ENCODE data around the gene TRIM62. TPM values are rescaled to one million over a fixed set of nuclear protein-coding genes. Genes with fewer than 3 reads are reported as not detected.
A peak's percentile ranks its signal among the peaks of the same experiment; 100 is the strongest.

Gene TRIM62
- total and polyA plus RNA-seq, 4 experiments from 2014 or later, result 7.2 to 26.2 (median 13.8) TPM

- Histone ChIP-seq H3K4me3 (ENCODE audit: low read length in 2 of 2) (no peak overlapping the region), H3K4me1 (ENCODE audit: insufficient read depth, low read length) (peaks cover 7% of the 10 kb centered on the region), H3K9me3 (ENCODE audit: control insufficient read depth in 1 of 2, low read length in 2 of 2) (no peaks in the 10 kb centered on the region), H3K27ac (ENCODE audit: low read depth, low read length) (no peak overlapping the region), H3K36me3 (ENCODE audit: insufficient read depth, low read length) (peaks cover 13% of the 10 kb centered on the region), H3K27me3 (ENCODE audit: insufficient read depth, low read length) (no peaks in the 10 kb centered on the region)
- Mint-ChIP-seq H3K9me3 (no peaks in the 10 kb centered on the region), H3K4me3 (no peak overlapping the region), H3K4me1 (peaks cover 11 to 25% (median 11%) of the 10 kb centered on the region in 4 donors), H3K27ac (peak overlapping the region in 1 of 7 donors; percentile 57), H3K27me3 (no peaks in the 10 kb centered on the region), H3K36me3 (peaks cover 16 to 43% of the 10 kb centered on the region in 2 donors)
- intact Hi-C loops (cut with micrococcal nuclease), result no loop called here
- ChIA-PET POLR2A (ENCODE audit: partially characterized antibody) (no interaction called here), CTCF (ENCODE audit: partially characterized antibody) (no interaction called here)
- no peak for DNase-seq
Observed at GRCh38 chr1:33167650-33168447, 14.0 kb downstream of the TRIM62 start.

- Histone ChIP-seq H3K4me1 (ENCODE audit: insufficient read depth, low read length) (no peaks in the 10 kb centered on the region), H3K4me3 (ENCODE audit: low read length in 2 of 2) (no peak overlapping the region), H3K9me3 (ENCODE audit: control insufficient read depth in 1 of 2, low read length in 2 of 2) (no peaks in the 10 kb centered on the region), H3K27me3 (ENCODE audit: insufficient read depth, low read length) (no peaks in the 10 kb centered on the region), H3K36me3 (ENCODE audit: insufficient read depth, low read length) (peaks cover 9% of the 10 kb centered on the region), H3K27ac (ENCODE audit: low read depth, low read length) (no peak overlapping the region)
- Mint-ChIP-seq H3K27ac (peak overlapping the region in 2 of 7 donors; percentile 2 to 64), H3K4me3 (no peak overlapping the region), H3K4me1 (peaks cover 0 to 8% (median 7%) of the 10 kb centered on the region in 4 donors), H3K9me3 (no peaks in the 10 kb centered on the region), H3K36me3 (peaks cover 20 to 41% of the 10 kb centered on the region in 2 donors), H3K27me3 (no peaks in the 10 kb centered on the region)
- CTCF ChIA-PET (ENCODE audit: partially characterized antibody), result no interaction called here
- intact Hi-C loops (cut with micrococcal nuclease), result no loop called here
- POLR2A ChIA-PET (ENCODE audit: partially characterized antibody), result interaction anchor here (1.2 kb wide), 1 partner anchor 15 kb away, joined by 3 read pairs; no protein-coding TSS in a partner anchor
- DNase-seq, result no peak
Observed at GRCh38 chr1:33165809-33166208, 16.0 kb downstream of the TRIM62 start.

GRCh38 chr1:33165209-33165608, 16.6 kb downstream of the TRIM62 start:
- peaks cover 0 to 7% (median 6%) of the 10 kb centered on the region in 4 donors for H3K4me1 Mint-ChIP-seq
- no peak overlapping the region for H3K27ac Mint-ChIP-seq
- Histone ChIP-seq H3K36me3 (ENCODE audit: insufficient read depth, low read length) (peaks cover 9% of the 10 kb centered on the region), H3K27me3 (ENCODE audit: insufficient read depth, low read length) (no peaks in the 10 kb centered on the region), H3K4me3 (ENCODE audit: low read length in 2 of 2) (no peak overlapping the region), H3K4me1 (ENCODE audit: insufficient read depth, low read length) (no peaks in the 10 kb centered on the region), H3K27ac (ENCODE audit: low read depth, low read length) (no peak overlapping the region), H3K9me3 (ENCODE audit: control insufficient read depth in 1 of 2, low read length in 2 of 2) (no peaks in the 10 kb centered on the region)
- intact Hi-C loops (cut with micrococcal nuclease), result no loop called here
- peaks cover 20 to 36% of the 10 kb centered on the region in 2 donors for H3K36me3 Mint-ChIP-seq
- ChIA-PET CTCF (ENCODE audit: partially characterized antibody) (no interaction called here), POLR2A (ENCODE audit: partially characterized antibody) (interaction anchor here (1.2 kb wide), 1 partner anchor 15 kb away, joined by 3 read pairs; no protein-coding TSS in a partner anchor)
- no peak overlapping the region for H3K4me3 Mint-ChIP-seq
- no peaks in the 10 kb centered on the region for H3K9me3 Mint-ChIP-seq
- no peaks in the 10 kb centered on the region for H3K27me3 Mint-ChIP-seq
- DNase-seq, result no peak

- POLR2A ChIA-PET (ENCODE audit: partially characterized antibody), result interaction anchor here (0.6 kb wide), 1 partner anchor 11 kb away, joined by 3 read pairs; no protein-coding TSS in a partner anchor
- H3K4me3 ChIP-seq (ENCODE audit: low read length in 2 of 2), result no peak overlapping the region
- Mint-ChIP-seq H3K4me3 (no peak overlapping the region), H3K9me3 (no peaks in the 10 kb centered on the region), H3K36me3 (peaks cover 25 to 39% of the 10 kb centered on the region in 2 donors), H3K27ac (peak overlapping the region in 1 of 7 donors; percentile 55), H3K27me3 (no peaks in the 10 kb centered on the region), H3K4me1 (peaks cover 0 to 5% (median 4%) of the 10 kb centered on the region in 4 donors)
- DNase-seq, result no peak
- no peaks in the 10 kb centered on the region for H3K9me3 ChIP-seq (ENCODE audit: control insufficient read depth in 1 of 2, low read length in 2 of 2)
- CTCF ChIA-PET (ENCODE audit: partially characterized antibody), result no interaction called here
- H3K36me3 ChIP-seq (ENCODE audit: insufficient read depth, low read length), result peaks cover 9% of the 10 kb centered on the region
- no peaks in the 10 kb centered on the region for H3K27me3 ChIP-seq (ENCODE audit: insufficient read depth, low read length)
- no peak overlapping the region for H3K27ac ChIP-seq (ENCODE audit: low read depth, low read length)
- intact Hi-C loops (cut with micrococcal nuclease), result no loop called here
- H3K4me1 ChIP-seq (ENCODE audit: insufficient read depth, low read length), result no peaks in the 10 kb centered on the region
Observed at GRCh38 chr1:33163621-33164519, 18.0 kb downstream of the TRIM62 start.

GRCh38 chr1:33162141-33162540, 19.7 kb downstream of the TRIM62 start:
- Mint-ChIP-seq H3K4me1 (peaks cover 0 to 4% (median 3%) of the 10 kb centered on the region in 4 donors), H3K36me3 (peaks cover 25 to 37% of the 10 kb centered on the region in 2 donors), H3K27me3 (no peaks in the 10 kb centered on the region), H3K9me3 (no peaks in the 10 kb centered on the region), H3K4me3 (no peak overlapping the region), H3K27ac (peak overlapping the region in 3 of 7 donors; percentile 5 to 28 (median 10))
- Histone ChIP-seq H3K4me1 (ENCODE audit: insufficient read depth, low read length) (no peaks in the 10 kb centered on the region), H3K27ac (ENCODE audit: low read depth, low read length) (no peak overlapping the region), H3K36me3 (ENCODE audit: insufficient read depth, low read length) (peaks cover 11% of the 10 kb centered on the region), H3K9me3 (ENCODE audit: control insufficient read depth in 1 of 2, low read length in 2 of 2) (no peaks in the 10 kb centered on the region), H3K4me3 (ENCODE audit: low read length in 2 of 2) (no peak overlapping the region), H3K27me3 (ENCODE audit: insufficient read depth, low read length) (no peaks in the 10 kb centered on the region)
- CTCF ChIA-PET (ENCODE audit: partially characterized antibody), result interaction anchor here (1.3 kb wide), 1 partner anchor 16 kb away, joined by 3 read pairs; no protein-coding TSS in a partner anchor
- no peak for DNase-seq
- POLR2A ChIA-PET (ENCODE audit: partially characterized antibody), result no interaction called here
- intact Hi-C loops (cut with micrococcal nuclease), result no loop called here

GRCh38 chr1:33161061-33161681, 20.7 kb downstream of the TRIM62 start:
- POLR2A ChIA-PET (ENCODE audit: partially characterized antibody), result no interaction called here
- no peaks in the 10 kb centered on the region for H3K27me3 Mint-ChIP-seq
- peaks cover 0 to 4% (median 2%) of the 10 kb centered on the region in 4 donors for H3K4me1 Mint-ChIP-seq
- peaks cover 27 to 45% of the 10 kb centered on the region in 2 donors for H3K36me3 Mint-ChIP-seq
- CTCF ChIA-PET (ENCODE audit: partially characterized antibody), result no interaction called here
- peak overlapping the region in 2 of 7 donors; percentile 20 to 65 for H3K27ac Mint-ChIP-seq
- Histone ChIP-seq H3K4me3 (ENCODE audit: low read length in 2 of 2) (no peak overlapping the region), H3K27me3 (ENCODE audit: insufficient read depth, low read length) (no peaks in the 10 kb centered on the region), H3K4me1 (ENCODE audit: insufficient read depth, low read length) (no peaks in the 10 kb centered on the region), H3K27ac (ENCODE audit: low read depth, low read length) (no peak overlapping the region), H3K36me3 (ENCODE audit: insufficient read depth, low read length) (peaks cover 13% of the 10 kb centered on the region), H3K9me3 (ENCODE audit: control insufficient read depth in 1 of 2, low read length in 2 of 2) (no peaks in the 10 kb centered on the region)
- intact Hi-C loops (cut with micrococcal nuclease), result no loop called here
- no peak overlapping the region for H3K4me3 Mint-ChIP-seq
- no peak for DNase-seq
- H3K9me3 Mint-ChIP-seq, result no peaks in the 10 kb centered on the region

Measured in CD4-positive, alpha-beta memory T cell (primary cell).